Small intestine (tissue), 7 donors: ENCODE data around the gene HADH. TPM values are rescaled to one million over a fixed set of nuclear protein-coding genes. Genes with fewer than 3 reads are reported as not detected.

ENCODE experiments used
- DNase-seq, 2 donors: peaks; one replicate each; pipeline versions ENCODE4 v3.0.0 to v3.0.0-alpha.2; 2013
- FAIRE-seq: peaks from 2 replicates; lab custom pipeline; 2012; peaks lifted over from hg19 to GRCh38; lab: Jason Lieb, UNC
- H3K27ac ChIP-seq, 3 donors: one replicate each; pipeline ENCODE4 v1.5.1; 2013; ENCODE audit warnings: low read length in 2 of 3, mild to moderate bottlenecking in 2 of 3, control low read depth in 1 of 3, inconsistent platforms in 1 of 3, low read depth in 1 of 3, moderate library complexity in 1 of 3
- H3K27me3 ChIP-seq, 3 donors: one replicate each; pipeline ENCODE4 v1.6.1; 2013; ENCODE audit warnings: low read length in 3 of 3, inconsistent platforms in 1 of 3; ENCODE audit not compliant: control insufficient read depth in 3 of 3, insufficient read depth in 3 of 3
- H3K36me3 ChIP-seq, 3 donors: one replicate each; pipeline ENCODE4 v1.6.1; 2013; ENCODE audit warnings: low read length in 3 of 3, inconsistent platforms in 1 of 3, low read depth in 1 of 3, mild to moderate bottlenecking in 1 of 3, moderate library complexity in 1 of 3; ENCODE audit not compliant: control insufficient read depth in 3 of 3, insufficient read depth in 2 of 3
- H3K4me1 ChIP-seq, 3 donors: one replicate each; pipeline ENCODE4 v1.6.1; 2013; ENCODE audit warnings: low read length in 2 of 3, inconsistent platforms in 1 of 3, low read depth in 1 of 3, mild to moderate bottlenecking in 1 of 3, moderate library complexity in 1 of 3; ENCODE audit not compliant: control insufficient read depth in 3 of 3, insufficient read depth in 2 of 3
- H3K4me3 ChIP-seq, 3 donors: one replicate each; pipeline ENCODE4 v1.5.1; 2013; ENCODE audit warnings: low read length in 3 of 3, control low read depth in 1 of 3, inconsistent platforms in 1 of 3, low read depth in 1 of 3, mild to moderate bottlenecking in 1 of 3, moderate library complexity in 1 of 3
- H3K9me3 ChIP-seq, 2 donors: one replicate each; pipeline ENCODE4 v1.6.1; 2013; ENCODE audit warnings: low read depth in 1 of 2, low read length in 1 of 2; ENCODE audit not compliant: control insufficient read depth in 2 of 2, insufficient read depth in 1 of 2
- WGBS, 3 donors: extraction: QIAGEN DNeasy Blood & Tissue Kit; methylation state at CpG; one replicate each; pipeline ENCODE4 v1.1.7; 2013; 5-methylcytosine and 5-hydroxymethylcytosine counted together
- polyA plus RNA-seq, 4 donors: library from polyadenylated mRNA; stranded (reverse) in 3 of 4; unstranded in 1 of 4; fragments of 200-250 nt in 3 of 4; fragments of 120-200 nt in 1 of 4; gene quantifications; one replicate each; pipeline versions ENCODE4 v1.2.1 to v1.2.3, GENCODE V29; 2013
- donor health status: healthy with polysubstance abuse.
- donor health status: control.
- donor health status: control.
- donor health status: Bipolar disorder and iron deficiency.
- donor health status: healthy.

HADH gene
- polyA plus RNA-seq, 4 donors, result 81.9 to 389 (median 139) TPM

DNA sequence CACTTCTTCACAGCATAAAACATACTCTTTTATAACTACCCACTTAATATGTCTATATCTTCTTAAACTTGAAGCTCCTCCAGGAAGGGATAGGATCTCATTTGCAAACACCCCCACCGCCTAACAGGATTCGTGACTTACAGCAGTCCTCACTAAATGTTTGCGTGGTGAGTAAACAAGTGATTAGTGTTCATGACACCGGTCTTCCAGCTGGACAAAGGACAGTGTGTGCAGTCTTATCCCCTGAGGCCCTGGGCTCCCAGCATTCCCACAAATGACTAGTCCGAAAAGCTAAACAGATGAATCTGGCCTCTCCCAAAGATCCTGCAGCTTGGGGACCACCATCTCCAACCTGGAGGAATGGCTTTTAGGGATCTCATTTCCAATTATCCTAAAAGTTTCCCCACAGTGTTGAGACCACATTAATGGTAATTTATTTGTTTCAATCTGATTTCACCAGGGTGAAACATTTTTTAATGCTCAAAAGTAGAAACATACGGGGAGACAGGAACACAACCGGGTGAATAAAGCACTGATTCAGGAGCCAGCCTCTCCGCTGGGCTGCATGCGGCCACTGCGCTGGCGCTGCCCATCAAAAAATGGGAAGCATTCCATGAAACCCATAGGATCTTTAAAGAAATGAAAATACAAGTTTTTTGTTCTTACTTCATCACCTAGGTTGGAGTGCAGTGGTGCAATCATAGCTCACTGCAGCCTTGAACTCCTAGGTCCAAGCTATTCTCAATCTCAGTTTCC lies 69.2 kb downstream of the HADH start:
- no peak overlapping the region for H3K4me3 ChIP-seq
- peaks cover 0 to 2% (median 1%) of the 10 kb centered on the region in 3 donors for H3K4me1 ChIP-seq
- no peaks in the 10 kb centered on the region for H3K9me3 ChIP-seq
- no peaks in the 10 kb centered on the region for H3K27me3 ChIP-seq
- no peak overlapping the region for H3K27ac ChIP-seq
- DNase-seq (peak in 1 of 2 donors; percentile 11), FAIRE-seq (no peak)
- WGBS, 3 donors, result 72 to 81% (median 78%) methylated on average over 11 of the region's 11 CpGs
- H3K36me3 ChIP-seq, result no peaks in the 10 kb centered on the region

DNA sequence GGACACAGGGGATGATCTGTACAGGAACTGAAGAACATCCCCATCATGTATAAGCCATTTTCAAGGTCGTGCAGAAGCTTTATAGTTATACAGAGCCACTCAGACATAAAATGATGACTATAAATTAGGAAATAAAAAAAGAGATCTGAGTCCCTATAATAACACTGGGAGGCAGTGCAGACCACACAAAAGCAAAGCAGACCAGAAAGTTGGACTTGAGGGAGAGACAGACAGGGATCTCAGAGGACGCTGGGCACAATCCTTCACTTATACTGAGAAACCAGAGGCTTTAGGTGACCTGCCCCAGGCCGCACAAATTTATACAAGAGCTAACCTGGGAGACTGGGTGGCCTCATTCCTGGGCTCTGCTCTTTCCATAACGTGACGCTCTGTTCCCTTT lies 70.5 kb downstream of the HADH start:
- Histone ChIP-seq H3K27ac (no peak overlapping the region), H3K36me3 (no peaks in the 10 kb centered on the region), H3K4me3 (no peak overlapping the region), H3K9me3 (no peaks in the 10 kb centered on the region), H3K27me3 (no peaks in the 10 kb centered on the region), H3K4me1 (no peaks in the 10 kb centered on the region)
- WGBS, 3 donors, result 62 to 76% (median 71%) methylated on average over 5 of the region's 5 CpGs
- FAIRE-seq, result no peak
- DNase-seq, result peak; percentile 14 to 27

DNA sequence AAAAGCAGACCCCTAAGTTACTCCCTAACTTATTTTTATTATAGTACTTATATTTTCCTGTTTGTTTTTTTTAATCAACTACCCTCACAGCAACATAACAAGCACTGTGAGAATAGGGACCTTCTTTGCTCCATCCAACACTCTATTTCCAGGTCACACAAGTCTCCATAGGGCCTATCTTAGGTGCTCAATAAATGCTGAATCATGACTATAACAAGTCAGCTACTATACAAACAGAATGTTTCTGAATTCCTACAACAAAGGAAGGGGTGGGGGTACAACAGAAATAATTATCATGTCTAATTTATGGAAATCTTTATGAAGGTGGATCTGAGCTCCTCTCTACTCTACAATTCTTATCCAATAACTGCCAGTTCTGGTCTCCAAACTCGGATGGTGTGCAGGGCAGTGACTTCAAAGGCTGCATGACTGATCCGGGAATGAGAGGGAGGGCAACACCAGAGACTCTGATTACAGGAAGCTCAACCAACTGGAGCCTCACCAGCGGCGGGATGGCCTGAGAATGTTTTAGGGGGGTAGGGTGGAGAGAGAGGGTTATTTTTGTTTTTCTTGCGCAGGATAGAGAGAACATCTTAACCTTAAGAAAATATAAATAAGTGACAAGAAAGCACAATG lies 71.1 kb downstream of the HADH start:
- Histone ChIP-seq H3K27me3 (no peaks in the 10 kb centered on the region), H3K36me3 (no peaks in the 10 kb centered on the region), H3K4me3 (no peak overlapping the region), H3K27ac (no peak overlapping the region), H3K9me3 (no peaks in the 10 kb centered on the region), H3K4me1 (no peaks in the 10 kb centered on the region)
- no peak for FAIRE-seq
- 70 to 83% (median 78%) methylated on average over 5 of the region's 5 CpGs for WGBS, 3 donors
- no peak for DNase-seq

DNA sequence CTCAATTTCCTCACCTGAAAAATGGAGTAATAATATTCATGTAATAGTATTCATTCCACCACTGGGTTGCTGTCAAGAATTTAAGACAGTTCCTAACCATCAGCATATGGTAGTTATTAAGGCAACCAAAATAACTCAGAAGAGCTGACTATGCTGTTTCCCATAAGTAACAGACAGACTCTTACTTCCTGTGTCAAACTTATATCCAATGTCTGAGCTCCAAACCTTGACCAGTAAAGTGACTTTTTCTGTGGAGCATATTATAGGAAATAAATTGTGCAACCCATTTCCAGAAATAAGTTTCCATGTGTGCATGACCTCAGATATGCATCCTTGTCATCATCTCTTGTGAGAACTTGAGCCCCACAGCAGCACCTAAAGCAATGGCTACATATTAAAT lies 78.8 kb downstream of the HADH start:
- FAIRE-seq, result no peak
- no peaks in the 10 kb centered on the region for H3K36me3 ChIP-seq
- no peaks in the 10 kb centered on the region for H3K9me3 ChIP-seq
- no peak overlapping the region for H3K27ac ChIP-seq
- peaks cover 0 to 3% (median 0%) of the 10 kb centered on the region in 3 donors for H3K4me1 ChIP-seq
- no peak overlapping the region for H3K4me3 ChIP-seq
- no peaks in the 10 kb centered on the region for H3K27me3 ChIP-seq
- no peak for DNase-seq

DNA sequence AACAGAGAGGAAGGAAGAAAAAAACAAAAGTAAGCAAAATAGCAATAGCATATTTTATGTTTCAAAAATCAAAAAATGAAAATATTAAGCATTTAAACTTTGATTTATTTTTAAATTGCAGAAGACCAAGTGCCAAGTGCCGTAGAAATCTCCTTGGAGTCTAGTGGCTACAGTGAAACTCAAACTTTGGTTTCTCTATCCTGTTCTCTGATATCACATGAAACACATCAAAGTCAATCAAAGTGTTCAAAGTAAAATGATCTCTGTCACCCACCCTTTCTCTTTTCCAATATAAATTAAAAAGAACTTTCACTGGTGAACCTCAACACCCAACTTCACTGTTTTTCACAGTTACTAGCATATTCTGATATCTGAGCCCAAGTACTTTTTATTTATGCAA lies 81.1 kb downstream of the HADH start:
- no peak for FAIRE-seq

DNA sequence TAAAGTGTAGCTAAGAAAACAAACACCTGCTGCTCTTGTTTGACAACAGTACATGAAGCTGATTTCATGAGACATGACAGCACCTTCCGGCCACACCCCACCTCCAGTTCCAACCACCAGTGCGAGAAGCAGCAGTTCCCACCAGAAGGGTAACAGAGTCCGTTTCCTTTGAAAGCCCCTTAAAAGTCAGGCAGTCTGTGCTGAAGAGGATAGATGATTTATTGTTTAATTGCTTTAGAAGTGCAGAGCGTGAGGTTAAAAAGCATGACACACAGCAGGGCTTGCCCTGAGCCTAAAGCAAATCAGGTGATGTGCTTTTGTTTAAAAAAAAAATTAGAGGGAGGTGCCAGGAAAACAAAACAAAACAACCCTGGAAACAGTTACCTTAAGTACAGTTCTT lies 82.6 kb downstream of the HADH start:
- H3K36me3 ChIP-seq, result no peaks in the 10 kb centered on the region
- H3K4me3 ChIP-seq, result no peak overlapping the region
- FAIRE-seq (no peak), DNase-seq (peak; percentile 14 to 47)
- no peaks in the 10 kb centered on the region for H3K27me3 ChIP-seq
- peak overlapping the region in 1 of 3 donors; percentile 75 for H3K27ac ChIP-seq
- no peaks in the 10 kb centered on the region for H3K9me3 ChIP-seq
- peaks cover 0 to 3% (median 0%) of the 10 kb centered on the region in 3 donors for H3K4me1 ChIP-seq
- WGBS, 3 donors, result 13 to 32% (median 15%) methylated on average over 4 of the region's 4 CpGs

More for the DNA sequence above, 81.1 kb downstream of the HADH start:
- no peak overlapping the region for H3K27ac ChIP-seq
- no peak overlapping the region for H3K4me3 ChIP-seq
- 59 to 94% (median 85%) methylated on average over 1 of the region's 1 CpG for WGBS, 3 donors
- DNase-seq, result no peak
- H3K4me1 ChIP-seq, result peaks cover 0 to 3% (median 0%) of the 10 kb centered on the region in 3 donors
- H3K27me3 ChIP-seq, result no peaks in the 10 kb centered on the region
- no peaks in the 10 kb centered on the region for H3K9me3 ChIP-seq
- H3K36me3 ChIP-seq, result no peaks in the 10 kb centered on the region

DNA sequence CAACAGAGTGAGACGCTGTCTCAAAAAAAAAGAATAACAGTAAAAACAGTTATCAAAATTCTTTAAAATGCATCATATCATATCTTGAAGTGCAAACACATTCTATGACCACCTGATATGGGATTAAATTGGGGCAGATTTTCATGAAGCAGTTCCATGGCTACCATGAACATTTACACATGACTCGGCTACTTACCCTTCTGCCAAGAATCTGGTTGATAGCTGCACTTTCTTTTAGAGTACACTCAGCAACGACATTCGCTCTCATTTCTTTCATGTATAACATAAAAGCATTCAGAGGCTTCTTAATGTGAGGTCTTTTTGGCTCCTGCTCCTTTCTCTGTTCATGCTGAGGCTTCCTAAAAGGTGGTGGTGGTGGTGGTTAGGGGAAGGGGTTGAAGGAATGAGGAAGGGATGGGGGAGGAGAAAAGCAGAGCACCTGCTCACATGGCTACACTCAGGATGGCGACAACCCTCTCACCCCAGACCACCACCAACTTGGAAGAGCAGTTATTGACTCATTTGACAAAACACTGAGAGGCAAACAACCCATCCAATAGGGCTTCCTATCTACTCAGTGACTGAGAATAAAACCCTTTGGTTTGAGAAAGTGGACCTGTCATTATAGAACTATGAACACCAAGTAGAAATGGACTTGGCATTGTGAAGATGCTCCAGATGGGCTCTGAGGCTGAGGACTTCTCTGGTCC lies 88.5 kb downstream of the HADH start:
- H3K4me3 ChIP-seq, result no peak overlapping the region
- H3K36me3 ChIP-seq, result no peaks in the 10 kb centered on the region
- H3K9me3 ChIP-seq, result no peaks in the 10 kb centered on the region
- H3K27me3 ChIP-seq, result peaks cover 0 to 2% (median 0%) of the 10 kb centered on the region in 3 donors
- H3K27ac ChIP-seq, result no peak overlapping the region
- FAIRE-seq (no peak), DNase-seq (no peak)
- H3K4me1 ChIP-seq, result no peaks in the 10 kb centered on the region
- WGBS, 3 donors, result 67 to 87% (median 71%) methylated on average over 5 of the region's 5 CpGs

DNA sequence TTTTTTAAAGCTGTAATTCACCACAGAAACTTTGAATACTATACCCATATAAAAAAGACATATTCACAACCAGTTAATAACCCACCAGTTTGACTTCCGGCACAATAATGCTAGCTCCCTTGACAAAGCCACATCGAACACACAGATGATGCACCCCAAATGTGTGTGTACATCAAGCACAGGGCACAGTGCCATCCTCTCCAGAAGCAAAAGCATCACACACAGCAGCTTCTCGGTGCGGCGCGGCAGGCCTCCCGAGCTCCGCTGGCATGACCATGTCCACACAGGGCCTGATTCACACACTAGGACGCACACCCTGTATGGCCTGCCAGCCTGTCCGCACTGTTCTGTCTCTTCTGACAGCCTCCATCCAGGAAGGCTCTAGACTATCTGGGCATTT lies 91.1 kb downstream of the HADH start:
- 89 to 95% (median 92%) methylated on average over 10 of the region's 10 CpGs for whole genome bisulfite sequencing, 3 donors
- FAIRE-seq (no peak), DNase-seq (no peak)
- Histone ChIP-seq H3K9me3 (no peaks in the 10 kb centered on the region), H3K4me3 (no peak overlapping the region), H3K27ac (no peak overlapping the region), H3K27me3 (peaks cover 0 to 2% (median 0%) of the 10 kb centered on the region in 3 donors), H3K36me3 (no peaks in the 10 kb centered on the region), H3K4me1 (no peaks in the 10 kb centered on the region)
